Breast epithelium (tissue), 3 donors: ENCODE data around the gene OTULIN.

Source experiments
- CTCF ChIP-seq, 3 donors: fragments of 450-650 bp; IDR thresholded peaks; one replicate each; pipeline ENCODE4 v1.5.1; 2016 to 2017; ENCODE audit warnings: antibody characterized with exemption in 3 of 3, mild to moderate bottlenecking in 3 of 3, moderate library complexity in 3 of 3
- POLR2A ChIP-seq: fragments of 450-650 bp; IDR thresholded peaks from one replicate; pipeline ENCODE4 v1.6.1; 2016; ENCODE audit warnings: antibody characterized with exemption, mild to moderate bottlenecking, moderate library complexity

GRCh38 chr5:14665949-14666348 is 1.4 kb downstream of the OTULIN start:
- TF ChIP-seq CTCF (IDR thresholded peaks at IDR 0.05), result no peak
- no peak for TF ChIP-seq POLR2A
